Measurements from ENCODE around the gene C9orf72. TPM values are rescaled to one million over a fixed set of nuclear protein-coding genes. Genes with fewer than 3 reads are reported as not detected.

C9orf72 gene
- total and polyA plus RNA-seq, 2 of the 8 experiments (the other 6 are each of a cell fraction or from before 2014, with no cell fraction given), result 7.2 to 17.5 TPM

DNA sequence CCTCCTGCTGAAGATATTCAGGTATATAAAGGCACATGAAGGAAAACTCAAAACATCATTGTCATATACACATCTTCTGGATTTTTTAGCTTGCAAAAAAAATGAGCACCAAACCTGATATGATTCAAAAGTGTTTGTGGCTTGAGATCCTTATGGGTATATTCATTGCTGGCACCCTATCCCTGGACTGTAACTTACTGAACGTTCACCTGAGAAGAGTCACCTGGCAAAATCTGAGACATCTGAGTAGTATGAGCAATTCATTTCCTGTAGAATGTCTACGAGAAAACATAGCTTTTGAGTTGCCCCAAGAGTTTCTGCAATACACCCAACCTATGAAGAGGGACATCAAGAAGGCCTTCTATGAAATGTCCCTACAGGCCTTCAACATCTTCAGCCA is 49.0 kb downstream of the C9orf72 start, which contains the start of gene IFNK:
Gene IFNK, plus strand, starts transcription at position 55 of the 400 bp plus-strand sequence. Its CDS starts 47 bp downstream, at position 102.
- no peak for TF ChIP-seq POLR2A (IDR thresholded peaks at IDR 0.05; ENCODE audit: control extremely low read depth in 1 of 2, low read depth in 2 of 2, low read length in 2 of 2)
- TF ChIP-seq RNF2 (IDR thresholded peaks at IDR 0.05; ENCODE audit: borderline replicate concordance, low read depth, low read length, missing control alignments, poor library complexity, severe bottlenecking), result no peak
- TF ChIP-seq CBX5 (IDR thresholded peaks at IDR 0.05; ENCODE audit: low read depth, low read length), result no peak
- no peak for TF ChIP-seq CHD2 (IDR thresholded peaks at IDR 0.05; ENCODE audit: low read length)
- no peak for TF ChIP-seq ASH2L (IDR thresholded peaks at IDR 0.05; ENCODE audit: low read length)
- no peak for TF ChIP-seq RXRA (IDR thresholded peaks at IDR 0.05; ENCODE audit: insufficient read depth, low read depth, low read length)
- no peak for TF ChIP-seq YY1 (IDR thresholded peaks at IDR 0.05; ENCODE audit: low read depth, low read length)
- Histone ChIP-seq H3K9ac (replicated peaks in 1 of 4; ENCODE audit: extremely low read depth in 1 of 4, low read depth in 3 of 4, low read length in 3 of 4) (no peak within 1 kb of the TSS), H2BK120ac (replicated peaks; ENCODE audit: low read depth, low read length) (no peak within 1 kb of the TSS), H2BK12ac (ENCODE audit: low read depth, low read length) (no peak within 1 kb of the TSS), H3K56ac (replicated peaks; ENCODE audit: insufficient read length, low read depth, low read length) (no peak within 1 kb of the TSS), H4K20me1 (replicated peaks in 1 of 2; ENCODE audit: control insufficient read depth in 1 of 2, insufficient read depth in 2 of 2, low read length in 2 of 2) (no peaks in the 10 kb centered on the region), H2BK15ac (ENCODE audit: low read length) (no peak within 1 kb of the TSS), H4K91ac (replicated peaks; ENCODE audit: insufficient read length, low read length) (no peak within 1 kb of the TSS), H2BK20ac (ENCODE audit: low read length) (no peak within 1 kb of the TSS), H3K27ac (ENCODE audit: low read depth, low read length) (no peak within 1 kb of the TSS), H3K14ac (ENCODE audit: insufficient read length) (no peak within 1 kb of the TSS), H3K18ac (ENCODE audit: extremely low read depth, low read length) (no peak within 1 kb of the TSS), H3K79me2 (ENCODE audit: control insufficient read depth in 1 of 2, insufficient read depth in 2 of 2, low read length in 2 of 2) (peaks cover 0 to 23% of the 10 kb centered on the region in 2 experiments; a peak in 2 of 4 replicates), H3K27me3 (replicated peaks in 1 of 4; ENCODE audit: control insufficient read depth in 3 of 4, extremely low read depth in 1 of 4, insufficient read depth in 3 of 4, low read length in 3 of 4) (peaks cover 0 to 3% (median under 1%) of the 10 kb centered on the region in 4 experiments; a peak in 2 of 7 replicates), H3K4ac (replicated peaks; ENCODE audit: insufficient read length, low read depth, low read length) (no peak within 1 kb of the TSS), H3K4me1 (replicated peaks in 1 of 4; ENCODE audit: control insufficient read depth in 3 of 4, insufficient read depth in 4 of 4, low read length in 3 of 4) (peaks cover 2 to 11% (median 6%) of the 10 kb centered on the region in 4 experiments; a peak in 4 of 7 replicates), H3K4me2 (ENCODE audit: insufficient read depth in 1 of 2, low read depth in 2 of 2, low read length in 2 of 2) (no peak within 1 kb of the TSS), H3K23ac (ENCODE audit: insufficient read length) (no peak within 1 kb of the TSS), H4K8ac (ENCODE audit: extremely low read depth, insufficient read depth, low read length) (no peak within 1 kb of the TSS), H2AK5ac (ENCODE audit: low read depth, low read length) (no peak within 1 kb of the TSS), H4K5ac (ENCODE audit: insufficient read length, low read depth, low read length) (no peak within 1 kb of the TSS), H3K4me3 (ENCODE audit: extremely low read depth in 1 of 4, insufficient read depth in 2 of 4, low read depth in 3 of 4, low read length in 4 of 4) (no peak within 1 kb of the TSS), H3K23me2 (ENCODE audit: low read depth, low read length) (peaks cover 11% of the 10 kb centered on the region; the same call in 1 of the 2 replicates), H2BK5ac (ENCODE audit: low read depth, low read length) (no peak within 1 kb of the TSS), H3K79me1 (ENCODE audit: low read depth, low read length) (peaks cover 2% of the 10 kb centered on the region; the same call in 1 of the 2 replicates), H3K36me3 (ENCODE audit: control insufficient read depth in 2 of 4, insufficient read depth in 4 of 4, low read length in 3 of 4) (no peaks in the 10 kb centered on the region), H2AFZ (ENCODE audit: low read length) (no peak within 1 kb of the TSS), H3K9me3 (ENCODE audit: insufficient read depth in 2 of 2, low read depth in 1 of 2, low read length in 1 of 2) (no peaks in the 10 kb centered on the region)
- DNase-seq (ENCODE audit: low read depth in 1 of 2, low spot score in 2 of 2) (no peak), FAIRE-seq (no peak)
- ChIA-PET POLR2A (ENCODE audit: partially characterized antibody) (no interaction called here), CTCF (ENCODE audit: partially characterized antibody) (no interaction called here)
- WGBS, 2 experiments (ENCODE audit: extremely low coverage in 1 of 2, insufficient coverage in 1 of 2, insufficient read length in 1 of 2, insufficient replicate concordance in 2 of 2, low coverage in 1 of 2, low lambda C conversion rate in 2 of 2, missing lambda C conversion rate in 1 of 2), result 78% methylated on average over 2 of the region's 2 CpGs; no CpG with 5 or more reads in 1 of the 2 experiments
